HepG2 (cell line): ENCODE results near the gene BFSP1. TPM values are rescaled to one million over a fixed set of nuclear protein-coding genes. Genes with fewer than 3 reads are reported as not detected.

Experiments
- ATAC-seq: fragments of 200-7000 bp; cut with Tn5 transposase; 3 replicates; pipeline ENCODE4 v1.9.1; 2020; ENCODE audit warnings: mild to moderate bottlenecking, moderate library complexity
- BruUV-seq: library from RNA; stranded (reverse); fragments of 400-500 nt; replicated peaks from 2 replicates; lab custom pipeline; 2021; lab: Mats Ljungman, UMichigan
- CTCF ChIA-PET: fragments of 300-600 bp; formaldehyde crosslinking; extraction: SDS; loops from one replicate; lab custom pipeline; 2021; ENCODE audit warnings: low total read pairs, inconsistent platforms, low intra/inter-chr PET ratio; lab: Yijun Ruan, JAX
- POLR2A ChIA-PET: fragments of 350-600 bp; sonication (Branson Sonifier 250); formaldehyde crosslinking; loops from one replicate; lab custom pipeline; 2020; ENCODE audit warnings: antibody characterized with exemption, inconsistent platforms; lab: Yijun Ruan, JAX
- DNase-seq: peaks from one replicate; pipeline ENCODE4 v3.0.0-alpha.2; 2015; ENCODE audit warnings: low spot score
- FAIRE-seq: peaks from 3 replicates; lab custom pipeline; 2011; peaks lifted over from hg19 to GRCh38; lab: Jason Lieb, UNC
- H2AFZ ChIP-seq: one replicate; pipeline ENCODE4 v1.6.1; 2011; ENCODE audit warnings: low read length, inconsistent platforms
- H3K27ac ChIP-seq: fragments of 300-600 bp; 3 replicates; pipeline ENCODE4 v1.8.0; 2011; ENCODE audit warnings: mixed run types, mild to moderate bottlenecking, mixed read lengths, low read length, inconsistent platforms; ENCODE audit not compliant: insufficient read depth; ENCODE audit errors: extremely low read length
- H3K27me3 ChIP-seq, 2 experiments: fragments of 200-600 bp in 1 of 2; 2 replicates in 1 of 2; 3 replicates in 1 of 2; pipeline versions ENCODE4 v1.6.0 to v1.8.0; 2011; ENCODE audit warnings: low read length in 2 of 2, mild to moderate bottlenecking in 2 of 2, moderate library complexity in 2 of 2, inconsistent platforms in 1 of 2; ENCODE audit not compliant: insufficient read depth in 2 of 2, control insufficient read depth in 1 of 2
- H3K36me3 ChIP-seq, 2 experiments: fragments of 200-600 bp in 1 of 2; replicated peaks in 1 of 2; 2 replicates in 1 of 2; 3 replicates in 1 of 2; pipeline versions ENCODE4 v1.5.1 to v1.8.0; 2011; ENCODE audit warnings: low read length in 2 of 2, inconsistent platforms in 1 of 2; ENCODE audit not compliant: insufficient read depth in 2 of 2, control insufficient read depth in 1 of 2
- H3K4me1 ChIP-seq: 2 replicates; pipeline ENCODE4 v1.5.1; 2012; ENCODE audit warnings: low read length, inconsistent platforms; ENCODE audit not compliant: insufficient read depth
- H3K4me2 ChIP-seq: 2 replicates; pipeline ENCODE4 v1.6.0; 2011; ENCODE audit warnings: low read depth, low read length, inconsistent platforms
- H3K4me3 ChIP-seq, 3 experiments: fragments of 200-600 bp in 1 of 3; sonication (generic), shearing (Covaris generic) in 1 of 3; replicated peaks in 1 of 3; 2 replicates each; pipeline ENCODE4 v1.5.1; 2011 to 2016; ENCODE audit warnings: low read length in 3 of 3, inconsistent platforms in 2 of 3, low read depth in 2 of 3, mild to moderate bottlenecking in 2 of 3, control low read depth in 1 of 3, mixed read lengths in 1 of 3; ENCODE audit not compliant: insufficient read depth in 1 of 3
- H3K79me2 ChIP-seq: one replicate; pipeline ENCODE4 v1.6.1; 2011; ENCODE audit warnings: low read length, inconsistent platforms; ENCODE audit not compliant: insufficient read depth
- H3K9ac ChIP-seq: 2 replicates; pipeline ENCODE4 v1.6.0; 2011; ENCODE audit warnings: mild to moderate bottlenecking, low read depth, low read length, inconsistent platforms; ENCODE audit not compliant: insufficient read depth
- H3K9me3 ChIP-seq: 2 replicates; pipeline ENCODE4 v1.5.1; 2012; ENCODE audit warnings: mild to moderate bottlenecking, low read length
- H4K20me1 ChIP-seq: 2 replicates; pipeline ENCODE4 v1.6.0; 2011; ENCODE audit warnings: inconsistent platforms, mild to moderate bottlenecking, low read length, moderate library complexity; ENCODE audit not compliant: insufficient read depth
- DRAP1 ChIP-seq: IDR thresholded peaks from 2 replicates; pipeline ENCODE4 v1.6.1; 2016; ENCODE audit warnings: missing genetic modification reagents, missing compliant biosample characterization
- E2F1 ChIP-seq: sonication (generic); formaldehyde crosslinking; IDR thresholded peaks from 2 replicates; pipeline ENCODE4 v1.5.0; 2020; ENCODE audit warnings: missing genetic modification reagents
- ETV6 ChIP-seq: sonication (generic); formaldehyde crosslinking; conservative IDR thresholded peaks from 2 replicates; pipeline ENCODE4 v1.4.0; 2020; ENCODE audit warnings: missing genetic modification reagents
- MED1 ChIP-seq: sonication (generic); formaldehyde crosslinking; IDR thresholded peaks from 2 replicates; pipeline ENCODE4 v1.4.0; 2020; ENCODE audit warnings: missing genetic modification reagents
- MXD3 ChIP-seq: IDR thresholded peaks from 2 replicates; pipeline ENCODE4 v1.6.1; 2016; ENCODE audit warnings: mild to moderate bottlenecking, missing biosample characterization, missing genetic modification reagents
- STAG1 ChIP-seq: sonication (generic); formaldehyde crosslinking; IDR thresholded peaks from 2 replicates; pipeline ENCODE4 v1.4.0; 2020; ENCODE audit warnings: missing genetic modification reagents
- ZFAT ChIP-seq: sonication (generic); formaldehyde crosslinking; conservative IDR thresholded peaks from 2 replicates; pipeline ENCODE4 v1.8.1; 2023; ENCODE audit warnings: missing genetic modification reagents, inconsistent platforms
- ZNF207 ChIP-seq: fragments of 450-650 bp; IDR thresholded peaks from 2 replicates; pipeline ENCODE4 v1.6.1; 2016; ENCODE audit warnings: antibody characterized with exemption, borderline replicate concordance
- ZNF33B ChIP-seq: sonication (generic); formaldehyde crosslinking; IDR thresholded peaks from 2 replicates; pipeline ENCODE4 v1.5.1; 2020; ENCODE audit warnings: mild to moderate bottlenecking, missing genetic modification reagents
- ZNF609 ChIP-seq: sonication (generic); formaldehyde crosslinking; IDR thresholded peaks from 2 replicates; pipeline ENCODE4 v1.4.0; 2020; ENCODE audit warnings: mild to moderate bottlenecking, missing genetic modification reagents, borderline replicate concordance
- ZNF615 ChIP-seq: sonication (generic); formaldehyde crosslinking; IDR thresholded peaks from 2 replicates; pipeline ENCODE4 v1.5.0; 2020; ENCODE audit warnings: mild to moderate bottlenecking, missing genetic modification reagents, borderline replicate concordance
- ZNF777 ChIP-seq: sonication (generic); formaldehyde crosslinking; IDR thresholded peaks from 2 replicates; pipeline ENCODE4 v1.4.0; 2020; ENCODE audit warnings: missing genetic modification reagents
- ZSCAN9 ChIP-seq: IDR thresholded peaks from 2 replicates; pipeline ENCODE4 v1.6.1; 2016; ENCODE audit warnings: borderline replicate concordance
- ZXDC ChIP-seq: sonication (generic); formaldehyde crosslinking; IDR thresholded peaks from 2 replicates; pipeline ENCODE4 v1.5.0; 2020; ENCODE audit warnings: mild to moderate bottlenecking, missing genetic modification reagents
- WGBS: methylation state at CpG from one replicate; pipeline ENCODE4 v1.1.6; 2017; ENCODE audit warnings: low lambda C conversion rate; 5-methylcytosine and 5-hydroxymethylcytosine counted together
- in situ Hi-C: cut with HindIII; loops from 2 replicates; pipeline ENCODE4 v1.10.0; 2017; ENCODE audit warnings: low pct_unique_long_range_greater_than_20kb; ENCODE audit not compliant: extremely low pct_ligation_motif_present
- intact Hi-C: fragments of 100-400 bp; cut with micrococcal nuclease; formaldehyde crosslinking; loops from one replicate; pipeline ENCODE4 v1.10.0; 2022; ENCODE audit not compliant: unreplicated experiment
- polyA plus RNA-seq, 8 experiments: library from polyadenylated mRNA; depleted of rRNA in 3 of 8; stranded (reverse) in 7 of 8; unstranded in 1 of 8; fragments of >200 nt; fragmentation: Illumina TruSeq in 4 of 8; extraction: Trizol in 4 of 8; gene quantifications; 2 replicates each; pipeline versions ENCODE4 v1.2.1 to v1.2.3, GENCODE V29; 2011 to 2016; ENCODE audit warnings: low read depth in 4 of 8, missing spikeins in 1 of 8, mixed read lengths in 1 of 8; ENCODE audit not compliant: insufficient read depth in 1 of 8
- total RNA-seq, 5 experiments: library from RNA; depleted of rRNA; stranded (reverse); fragments of >200 nt; fragmentation: Illumina TruSeq; extraction: Trizol; gene quantifications; 2 replicates each; pipeline ENCODE4 v1.2.3, GENCODE V29; 2016; ENCODE audit warnings: low read depth in 1 of 5

Gene BFSP1
- total and polyA plus RNA-seq, 2 of the 13 experiments (the other 11 are each of a cell fraction or from before 2014, with no cell fraction given): 0.22 to 0.26 TPM

GRCh38 chr20:17568045-17568788 is 37.0 kb upstream of the BFSP1 start:
- no peaks in the 10 kb centered on the region; a peak in 1 of 5 replicates for H3K27me3 ChIP-seq
- no peaks in the 10 kb centered on the region for H3K36me3 ChIP-seq
- H4K20me1 ChIP-seq: peaks cover 8% of the 10 kb centered on the region; the same call in 1 of the 2 replicates
- intact Hi-C loops (no loop called here), in situ Hi-C loops (no loop called here)
- ChIA-PET CTCF (interaction anchor here (2.9 kb wide), 1 partner anchor 31 kb away, joined by 13 read pairs; no protein-coding TSS in a partner anchor), POLR2A (no interaction called here)
- BruUV-seq: no TSS peak
- ATAC-seq: no peak
- peak overlapping the region; percentile 64 to 100 (median 94); a peak in 5 of 6 replicates for H3K4me3 ChIP-seq
- peaks cover 40% of the 10 kb centered on the region for H3K4me1 ChIP-seq
- peaks cover 28% of the 10 kb centered on the region for H3K79me2 ChIP-seq
- peak overlapping the region; percentile 73 for H3K4me2 ChIP-seq
- FAIRE-seq: no peak
- no peak overlapping the region for H2AFZ ChIP-seq
- H3K9me3 ChIP-seq: no peaks in the 10 kb centered on the region
- H3K27ac ChIP-seq: peak overlapping the region; percentile 6
- peak overlapping the region; percentile 61; the same call in 1 of the 2 replicates for H3K9ac ChIP-seq
- no peak for DNase-seq
- 57% methylated on average over 6 of the region's 6 CpGs for WGBS
- TF ChIP-seq ZNF777 (CRISPR knock-in tag): no peak
- no peak for TF ChIP-seq ZNF207
- no peak for TF ChIP-seq ZNF33B (CRISPR knock-in tag)
- TF ChIP-seq MXD3 (CRISPR knock-in tag): no peak
- no peak for TF ChIP-seq ETV6
- TF ChIP-seq ZFAT (CRISPR knock-in tag): no peak
- TF ChIP-seq DRAP1 (CRISPR knock-in tag): no peak
- no peak for TF ChIP-seq ZNF615
- TF ChIP-seq E2F1: no peak
- TF ChIP-seq ZSCAN9 (CRISPR knock-in tag): no peak
- no peak for TF ChIP-seq ZNF609 (CRISPR knock-in tag)
- no peak for TF ChIP-seq STAG1
- TF ChIP-seq MED1: no peak
- TF ChIP-seq ZXDC (CRISPR knock-in tag): no peak
